NCI-H748 (cell line): ENCODE data around the gene SPDL1.
"Not testable (repeated sequence)": the region's sequence is repeated elsewhere in the genome, so short reads cannot be mapped to it uniquely, and the experiment has no call there.

Source experiments
- DNase-seq: peaks from one replicate; lab custom pipeline; 2025; ENCODE audit not compliant: unreplicated experiment; lab: John Stamatoyannopoulos, UW

The SPDL1 gene

GRCh38 chr5:169571355-169571754 is 12.2 kb upstream of the SPDL1 start:
- no peak for DNase-seq

DNA sequence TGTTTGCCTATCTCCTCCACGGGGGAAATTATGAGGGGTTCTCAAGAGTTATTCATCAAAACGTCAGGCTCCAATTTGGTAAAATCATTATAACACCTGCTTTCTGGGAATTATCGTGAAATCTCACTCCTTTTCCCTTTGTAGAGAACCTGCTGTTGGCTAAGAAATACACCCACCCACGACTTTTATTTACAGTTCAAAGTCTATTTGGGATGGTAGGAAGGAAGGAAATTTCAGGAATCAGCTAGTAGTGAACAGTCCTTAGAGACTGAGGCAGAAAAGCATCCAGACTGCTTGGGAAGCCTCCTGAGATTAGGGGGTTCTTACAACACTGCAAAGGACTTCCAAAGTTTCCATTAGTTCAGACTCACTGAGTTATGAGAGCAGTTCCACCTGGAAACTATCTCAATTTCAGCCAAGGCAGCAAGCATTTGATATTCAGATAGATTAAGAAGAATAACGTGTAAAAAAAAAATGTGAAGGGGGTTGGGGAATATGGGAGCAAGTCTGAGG is 9.4 kb upstream of the SPDL1 start:
- no peak for DNase-seq

DNA sequence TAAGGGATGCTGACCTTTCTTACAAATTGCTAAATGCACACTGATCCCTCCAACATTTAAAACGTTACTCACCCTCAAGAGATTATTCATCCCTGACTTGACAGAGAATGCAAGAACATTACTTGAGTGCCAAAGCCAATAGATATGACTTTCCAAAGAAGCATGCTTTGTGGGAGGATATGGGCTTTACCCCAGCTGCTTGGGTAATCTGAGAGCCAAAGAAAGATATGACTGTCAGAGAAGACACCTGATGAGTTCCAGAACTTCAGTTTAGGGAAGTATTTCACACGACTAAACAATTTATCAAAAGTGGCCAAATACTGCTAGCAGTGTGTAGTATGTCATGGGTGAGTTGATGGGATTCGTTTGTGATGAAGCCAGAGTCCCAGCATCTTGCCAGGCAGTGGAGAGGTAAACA is 7.4 kb upstream of the SPDL1 start:
- DNase-seq = no peak

GRCh38 chr5:169577951-169578350 is 5.6 kb upstream of the SPDL1 start:
- DNase-seq = peak; percentile 10

DNA sequence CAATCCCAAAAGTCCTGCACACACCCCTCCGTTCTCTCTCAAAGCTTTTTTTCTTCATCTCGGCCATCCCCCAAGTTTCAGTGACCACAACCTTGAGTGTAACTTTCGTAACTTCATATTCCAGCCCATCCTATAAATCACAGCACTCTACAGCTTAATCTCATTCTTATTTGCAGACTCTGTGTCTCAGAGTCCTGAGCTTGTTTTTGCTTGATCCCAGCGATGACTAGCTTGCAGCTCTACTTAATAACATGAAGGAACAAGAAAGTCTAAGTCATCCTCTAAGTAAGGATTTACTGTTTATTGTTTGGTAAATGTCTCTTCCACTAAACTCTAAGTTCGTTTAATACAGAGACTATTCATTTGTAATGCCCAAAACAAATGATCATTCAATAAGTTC is 2.6 kb upstream of the SPDL1 start:
- no peak for DNase-seq

DNA sequence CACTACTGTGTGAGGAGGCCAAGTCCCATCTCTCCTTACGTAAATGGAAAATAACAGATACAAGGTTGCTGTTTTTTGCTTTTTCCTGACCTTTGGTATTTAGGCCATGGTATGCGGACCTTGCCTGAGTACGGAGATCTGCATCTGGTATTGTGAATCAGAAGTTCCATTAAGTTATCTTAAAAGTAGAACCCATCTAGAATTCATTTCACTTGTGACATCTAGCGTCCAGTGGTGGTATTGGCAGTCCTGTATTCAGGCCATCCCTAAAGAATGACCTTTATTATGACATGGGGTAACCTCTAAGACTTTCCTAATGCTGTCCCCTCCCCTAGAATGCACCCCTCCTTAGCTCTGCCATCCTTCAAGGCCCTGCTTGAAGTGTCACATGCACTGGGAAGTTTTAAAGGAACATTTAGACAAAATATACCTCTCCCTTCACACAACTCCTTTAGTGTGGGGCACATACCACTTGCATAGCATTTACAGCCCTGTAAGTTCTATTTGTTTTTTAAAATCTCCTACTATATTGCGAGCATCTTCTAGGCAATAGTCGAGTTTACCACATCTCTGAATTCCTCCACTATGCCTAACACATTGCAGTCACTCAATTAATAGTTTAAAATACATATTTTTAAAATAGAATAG is 1.9 kb upstream of the SPDL1 start:
- DNase-seq = peak; percentile 47

- DNase-seq = no peak
Measured at GRCh38 chr5:169583101-169583423, 511 bp upstream of the SPDL1 start.

GRCh38 chr5:169584998-169585451 is 1.5 kb downstream of the SPDL1 start:
- DNase-seq = no peak

GRCh38 chr5:169590602-169591001 is 7.0 kb downstream of the SPDL1 start:
- DNase-seq = no peak

DNA sequence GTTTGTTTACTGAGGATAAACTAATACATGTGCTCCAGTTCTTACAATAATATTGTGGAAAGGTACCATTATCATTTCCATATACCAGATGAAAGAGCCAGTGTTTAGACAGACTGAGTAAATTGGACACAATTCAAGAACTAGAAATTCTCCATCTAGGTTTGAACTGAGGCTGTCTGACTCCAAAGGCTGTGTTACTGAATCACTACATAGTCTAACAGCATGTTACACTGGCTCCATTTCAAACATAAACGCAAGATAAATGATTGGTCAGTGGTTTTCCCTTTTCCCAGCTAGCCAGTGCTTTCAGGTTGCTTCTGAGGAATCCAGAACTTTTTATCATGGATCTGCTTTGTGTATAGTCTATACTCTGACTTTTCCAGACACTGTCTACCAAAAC is 8.1 kb downstream of the SPDL1 start:
- no peak for DNase-seq

- no peak for DNase-seq
Measured at GRCh38 chr5:169592937-169593650, 9.5 kb downstream of the SPDL1 start.

DNA sequence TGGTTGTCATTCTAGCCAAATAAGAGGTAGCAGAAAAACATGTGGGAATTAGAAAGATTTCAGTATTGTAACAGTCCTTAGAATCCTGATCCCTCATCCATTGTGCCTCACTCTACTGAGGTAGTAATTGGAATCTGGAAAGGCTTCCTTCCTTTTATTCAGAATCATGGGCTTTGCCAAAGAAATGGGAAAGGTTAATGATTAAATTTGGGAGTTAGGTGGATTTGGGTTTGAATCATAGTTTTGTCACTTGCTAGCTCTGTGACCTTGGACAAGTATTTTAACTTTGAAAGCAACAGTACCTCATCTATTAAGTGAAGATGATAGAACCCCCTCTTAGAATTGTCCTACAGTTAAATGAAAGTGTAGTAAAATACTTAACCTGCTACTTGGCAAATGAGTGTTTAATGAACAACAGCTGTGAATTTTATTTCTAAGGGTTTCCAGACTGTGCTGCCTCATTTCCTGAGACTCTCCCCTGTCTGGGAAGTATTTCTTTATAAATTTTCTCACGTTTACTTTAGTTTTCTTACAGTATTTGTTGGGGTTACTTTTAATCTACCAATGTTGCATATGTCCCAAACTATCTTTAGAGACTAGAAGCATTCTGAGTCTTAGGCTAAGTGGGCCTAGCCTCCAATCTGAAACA is 11.7 kb downstream of the SPDL1 start:
- DNase-seq = no peak

DNA sequence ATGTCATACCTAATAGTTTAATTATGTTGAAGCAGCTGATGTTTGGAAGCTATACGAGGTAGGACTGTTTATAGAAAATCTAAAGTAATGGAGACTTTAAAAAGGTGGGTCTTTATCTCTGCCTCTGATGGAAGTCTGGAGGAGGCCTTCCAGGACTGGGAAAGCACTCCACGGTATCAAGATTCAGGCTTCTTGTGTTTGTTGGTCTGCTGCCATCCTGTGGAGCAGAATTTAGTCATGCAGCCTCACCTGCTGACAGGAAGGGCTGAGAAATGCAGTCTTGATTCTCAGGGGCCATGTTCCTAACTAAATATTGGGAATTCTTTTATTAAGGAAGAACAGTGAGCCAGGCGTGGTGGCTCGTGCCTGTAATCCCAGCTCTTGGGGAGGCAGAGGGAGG is 15.9 kb downstream of the SPDL1 start:
- no peak for DNase-seq

GRCh38 chr5:169602535-169602934 is 19.0 kb downstream of the SPDL1 start:
- no peak for DNase-seq

DNA sequence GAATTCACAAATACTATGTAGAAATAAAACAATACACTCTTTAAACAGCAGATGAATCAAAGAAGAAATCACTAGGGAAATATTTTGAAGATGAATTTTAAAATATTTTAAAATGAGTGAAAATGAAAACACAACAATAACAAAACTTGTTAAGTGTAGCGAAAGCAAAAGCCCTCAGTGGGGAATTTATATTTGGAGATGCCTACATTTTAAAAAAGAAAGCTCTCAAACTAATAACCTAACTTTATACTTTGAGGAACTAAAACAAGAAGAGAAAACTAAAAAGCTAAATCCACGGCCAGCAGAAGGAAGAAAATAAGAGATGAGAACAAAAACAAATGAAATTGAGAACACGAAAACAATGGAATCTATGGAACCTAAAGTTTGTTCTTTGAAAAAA is 22.7 kb downstream of the SPDL1 start:
- DNase-seq = no peak

- DNase-seq = no peak
Measured at GRCh38 chr5:169607882-169608281, 24.3 kb downstream of the SPDL1 start.

GRCh38 chr5:169609716-169610115 is 26.1 kb downstream of the SPDL1 start:
- no peak for DNase-seq

- DNase-seq = no peak
Measured at GRCh38 chr5:169610606-169611005, 27.0 kb downstream of the SPDL1 start.

GRCh38 chr5:169615561-169615960 is 32.0 kb downstream of the SPDL1 start:
- no peak for DNase-seq

- DNase-seq = not testable (repeated sequence)
Measured at GRCh38 chr5:169624307-169624706, 40.7 kb downstream of the SPDL1 start.

GRCh38 chr5:169626779-169627178 is 43.2 kb downstream of the SPDL1 start:
- DNase-seq = no peak

DNA sequence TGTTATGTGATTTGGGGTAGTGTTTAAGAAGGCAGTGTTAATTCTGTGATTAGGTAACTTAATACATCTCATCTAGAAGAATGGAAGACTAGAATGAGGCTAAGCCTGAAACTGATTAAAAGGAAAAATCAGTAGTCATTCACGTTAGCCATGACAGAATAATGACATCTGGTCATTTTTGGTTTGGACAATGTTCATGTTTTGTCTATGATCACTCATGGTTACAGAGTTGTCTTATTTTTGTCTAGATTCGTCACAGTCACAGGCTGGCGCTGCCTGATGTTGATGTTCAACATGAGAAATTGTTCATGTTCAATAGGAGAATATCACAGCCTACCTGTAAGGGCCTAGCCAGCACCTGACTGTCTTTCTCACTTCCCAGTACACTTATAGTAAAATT is 44.0 kb downstream of the SPDL1 start:
- DNase-seq = no peak
